GM23248 (cell line): Measurements from ENCODE around the gene RGCC.

Source experiments
- EZH2 ChIP-seq: fragments of 200-600 bp; sonication (generic); IDR thresholded peaks from 2 replicates; pipeline ENCODE4 v1.6.1; 2018; ENCODE audit warnings: antibody characterized with exemption, mild to moderate bottlenecking; ENCODE audit not compliant: insufficient read depth, poor library complexity, severe bottlenecking
- EZH2phosphoT487 ChIP-seq: fragments of 200-600 bp; sonication (generic); IDR thresholded peaks from 2 replicates; pipeline ENCODE4 v1.6.1; 2018; ENCODE audit warnings: antibody characterized with exemption, moderate library complexity, mild to moderate bottlenecking, low read depth; ENCODE audit not compliant: insufficient read depth

GRCh38 chr13:41452462-41452861 lies 4.9 kb upstream of the RGCC start:
- TF ChIP-seq EZH2 (no peak), EZH2phosphoT487 (no peak)
